NOMO-1 (cell line): Measurements from ENCODE around the gene IRX4.
"Not testable (repeated sequence)": the region's sequence is repeated elsewhere in the genome, so short reads cannot be mapped to it uniquely, and the experiment has no call there.

Experiments
- DNase-seq, 2 experiments: peaks; one replicate each; lab custom pipeline; 2025; ENCODE audit not compliant: unreplicated experiment in 2 of 2; lab: John Stamatoyannopoulos, UW

Gene IRX4

DNA sequence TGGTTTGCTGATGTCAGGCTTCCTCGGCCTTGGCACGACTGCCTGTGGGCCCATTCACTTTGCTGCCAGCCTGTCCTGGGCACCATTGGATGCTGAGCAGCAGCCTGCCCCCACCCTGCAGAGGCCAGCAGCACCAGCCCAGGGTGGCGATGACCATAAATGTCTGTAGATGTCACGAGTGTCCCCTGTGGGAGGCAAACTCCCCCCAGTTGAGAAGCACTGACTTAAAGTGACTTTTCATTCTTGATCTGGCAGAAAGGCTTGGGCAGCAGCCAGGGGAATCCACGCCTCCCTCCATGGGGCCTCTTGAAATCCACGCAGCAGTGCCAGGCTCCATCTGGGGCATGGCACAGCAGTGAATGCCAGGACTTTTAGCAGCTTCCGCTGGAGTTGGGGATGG lies 21.8 kb downstream of the IRX4 start:
- DNase-seq, result no peak

DNA sequence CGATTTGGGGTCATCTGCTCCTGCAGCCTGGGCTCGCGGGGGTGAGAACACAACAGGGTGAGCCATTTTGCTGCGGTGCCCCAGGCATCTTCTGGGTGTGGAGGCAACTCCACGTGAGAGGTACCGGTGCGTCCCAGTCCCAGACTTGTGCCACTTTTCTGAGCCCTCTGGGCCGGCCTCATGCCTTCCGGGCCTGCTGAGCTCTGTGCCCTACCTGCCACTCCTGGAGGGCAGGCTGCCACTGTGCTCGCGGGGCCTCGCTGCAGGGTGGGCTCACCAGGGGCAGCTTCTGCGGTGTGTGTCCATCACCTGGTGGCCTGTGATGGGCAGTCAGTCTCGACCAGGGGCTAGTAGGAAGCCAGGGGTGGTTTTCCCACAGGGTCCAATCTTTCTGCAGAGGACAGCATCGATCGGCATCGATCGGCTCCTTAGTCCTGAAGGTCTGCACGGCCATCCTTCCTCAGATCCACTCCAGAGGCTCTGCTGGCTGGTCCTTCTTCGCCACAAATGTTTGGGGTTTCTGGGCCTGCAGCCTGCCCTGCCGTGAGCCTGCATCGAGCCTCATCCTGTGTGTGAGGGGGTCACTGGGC lies 22.6 kb downstream of the IRX4 start:
- DNase-seq, result no peak

DNA sequence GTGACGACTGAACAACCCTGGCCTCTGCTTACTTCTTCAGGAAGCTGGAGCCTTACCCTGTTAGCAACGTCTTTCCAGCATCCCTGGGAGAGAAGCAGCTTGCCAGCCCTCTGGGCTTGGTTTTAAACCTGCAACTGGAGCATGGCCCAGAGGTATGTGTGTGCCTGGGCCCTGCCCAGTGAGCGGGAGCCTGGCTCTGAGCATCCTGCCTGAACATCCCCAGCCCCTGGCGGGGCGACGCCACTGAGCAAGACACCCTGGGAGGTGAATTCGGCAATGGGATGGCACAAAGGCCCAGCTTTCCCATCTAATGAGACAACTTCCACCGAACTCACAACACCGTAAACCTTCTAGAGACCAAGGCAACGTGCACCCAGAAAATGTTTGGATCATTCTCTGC lies 23.6 kb downstream of the IRX4 start:
- DNase-seq, result no peak

DNA sequence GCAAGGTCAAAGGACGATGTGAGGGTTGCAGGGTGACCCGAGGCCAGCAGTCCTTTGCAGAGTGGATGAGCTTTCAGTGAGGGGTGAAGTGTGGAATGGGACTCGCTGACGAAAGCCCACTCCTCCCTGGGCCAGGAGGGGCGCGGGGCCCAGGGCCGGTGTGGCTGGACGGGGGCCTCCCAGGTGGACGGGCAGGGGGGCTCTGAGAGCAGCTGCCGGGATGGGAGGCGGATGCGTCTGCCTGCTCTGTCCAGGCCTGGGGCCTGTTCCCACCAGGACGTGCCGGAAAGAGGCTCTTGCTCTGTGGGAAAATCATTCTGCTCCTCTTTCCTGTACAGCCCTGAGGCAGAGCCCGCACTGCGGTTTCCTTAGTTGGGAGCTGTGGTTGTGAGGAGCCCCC lies 24.3 kb downstream of the IRX4 start:
- no peak for DNase-seq

DNA sequence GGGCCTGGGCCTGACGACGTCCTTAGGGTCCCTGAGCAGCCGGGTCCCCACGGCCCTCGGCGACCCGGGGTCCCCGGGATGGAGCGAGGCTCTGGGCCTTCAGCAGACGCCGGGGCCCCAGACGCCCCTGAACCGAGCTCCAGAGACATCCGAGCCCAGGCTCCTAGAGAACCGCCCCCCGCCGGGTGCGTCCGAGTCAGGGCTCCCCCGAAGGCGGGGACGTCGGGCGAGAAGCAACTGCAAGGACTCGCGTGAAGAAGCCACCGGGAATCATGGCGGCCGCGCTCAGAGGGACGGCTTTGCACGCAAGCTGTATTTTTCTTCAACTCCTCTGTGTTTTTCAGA lies 25.5 kb downstream of the IRX4 start:
- DNase-seq, result no peak

DNA sequence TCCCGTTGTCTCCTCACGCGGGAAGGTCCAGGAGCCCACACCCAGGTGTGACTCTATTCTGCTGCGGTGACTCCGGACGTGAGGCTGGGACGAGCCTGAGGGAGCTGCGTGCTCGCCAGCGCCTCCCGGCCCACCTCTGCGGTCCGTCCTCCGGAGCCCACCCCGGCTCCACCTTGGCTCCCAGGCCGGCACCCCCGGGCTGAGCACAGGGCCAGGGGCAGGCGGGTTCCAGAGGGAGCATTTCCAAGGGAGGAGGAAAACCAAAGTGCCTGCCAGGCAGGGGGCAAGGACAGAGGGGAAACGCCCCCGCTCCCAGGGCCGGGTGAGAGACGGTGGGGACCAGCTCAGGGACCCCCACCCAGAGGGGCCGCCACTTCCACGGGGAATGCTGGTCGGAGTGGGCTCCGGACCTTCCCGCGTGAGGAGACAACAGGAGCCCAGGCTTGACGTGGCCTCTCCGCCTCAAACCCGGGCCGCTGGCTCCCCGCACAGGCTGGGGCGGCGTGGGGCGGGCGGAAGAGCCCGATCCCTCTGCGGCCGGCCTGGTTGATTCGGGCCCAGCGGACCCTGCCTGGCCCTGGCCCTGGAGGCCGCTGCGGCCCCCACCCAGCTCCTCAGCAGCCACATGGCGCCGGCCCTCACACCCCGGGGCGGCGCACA lies 26.0 kb downstream of the IRX4 start:
- no peak for DNase-seq

DNA sequence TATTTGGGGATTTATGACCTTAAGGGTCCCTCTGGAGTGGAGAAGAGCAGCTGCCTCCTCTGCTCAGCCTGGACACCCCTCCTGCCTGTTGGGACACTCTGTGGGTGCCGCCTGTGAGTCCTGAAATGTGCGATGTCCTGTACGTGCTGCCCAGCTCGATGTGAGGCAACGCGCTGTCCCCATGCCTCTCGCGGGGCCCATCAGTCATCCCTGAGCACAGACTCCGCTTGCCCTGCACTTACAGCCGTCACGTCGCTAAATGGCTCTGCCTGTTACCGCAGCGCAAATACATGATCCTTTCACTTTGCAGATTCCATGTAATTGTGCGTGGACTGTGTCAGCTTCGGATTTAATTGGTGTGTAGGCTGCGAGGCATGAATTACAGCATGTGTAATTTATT lies 27.1 kb downstream of the IRX4 start:
- DNase-seq, result no peak

DNA sequence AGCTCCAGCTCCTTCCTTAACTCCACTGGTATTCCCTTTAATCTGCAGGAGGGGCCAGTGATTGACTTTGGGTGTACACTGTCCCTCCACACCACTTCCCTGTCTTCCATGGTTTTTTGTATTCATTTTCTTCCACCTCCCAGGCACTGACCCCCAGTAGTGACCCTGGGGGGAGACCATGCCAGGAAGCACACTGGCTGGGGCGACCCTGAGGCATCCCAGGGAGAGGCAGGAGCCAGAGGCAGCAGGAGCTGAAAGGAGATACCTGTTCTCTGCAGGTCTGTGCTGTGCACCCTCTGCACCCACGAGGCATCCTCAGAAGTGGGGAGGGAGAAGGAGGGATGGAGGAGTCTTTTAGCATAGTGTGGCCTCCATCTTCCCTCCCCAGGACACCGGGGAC lies 27.6 kb downstream of the IRX4 start:
- no peak for DNase-seq

DNA sequence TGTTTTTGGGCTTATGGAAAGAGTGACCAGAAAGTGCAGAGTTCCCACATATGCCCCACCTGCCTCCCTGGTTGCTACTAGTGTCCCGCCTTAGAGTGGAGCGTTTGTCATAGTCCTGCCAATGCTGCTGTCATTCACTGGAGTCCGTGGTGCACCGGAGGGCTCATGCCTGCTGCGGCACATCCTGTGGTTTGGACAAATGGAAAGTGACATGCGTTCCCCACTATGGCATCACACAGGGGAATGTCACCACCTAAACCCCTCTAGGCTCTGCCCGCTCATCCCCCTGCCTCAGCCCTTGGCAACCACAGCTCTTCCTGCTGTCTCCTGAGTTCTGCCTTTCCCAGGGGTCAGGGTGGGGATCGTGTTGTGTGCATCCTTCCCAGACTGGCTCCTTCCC lies 29.2 kb downstream of the IRX4 start:
- DNase-seq, result no peak

DNA sequence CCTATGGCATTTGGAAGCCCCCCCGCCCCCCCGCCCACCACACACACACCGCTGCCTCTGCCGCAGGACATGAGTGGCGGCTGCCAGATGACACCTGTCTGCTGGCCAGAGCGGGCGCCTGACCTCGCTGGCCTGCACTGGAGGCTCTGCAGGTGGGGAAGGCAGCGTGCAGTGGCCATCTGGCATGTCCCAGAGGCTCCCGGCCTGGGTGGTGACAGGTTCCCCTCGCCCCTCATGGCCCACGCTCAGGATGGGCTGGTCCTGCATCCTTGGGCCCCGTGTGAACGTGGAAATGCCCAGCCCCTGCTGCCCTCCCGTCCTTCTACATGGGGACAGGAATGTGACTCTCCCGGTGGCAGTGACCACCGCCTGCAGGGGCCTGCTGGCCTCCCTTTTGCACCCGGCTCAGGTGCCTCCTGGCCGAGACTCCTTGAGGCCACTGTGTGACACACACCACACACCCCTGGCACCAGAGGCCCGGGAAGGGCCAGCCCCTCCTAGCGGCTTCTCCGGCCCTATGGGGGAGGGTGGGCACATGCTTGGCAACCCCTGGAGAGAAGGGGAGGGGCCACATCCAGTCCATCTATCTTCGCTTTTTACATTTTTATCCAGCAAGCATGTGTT lies 30.3 kb downstream of the IRX4 start:
- no peak for DNase-seq

DNA sequence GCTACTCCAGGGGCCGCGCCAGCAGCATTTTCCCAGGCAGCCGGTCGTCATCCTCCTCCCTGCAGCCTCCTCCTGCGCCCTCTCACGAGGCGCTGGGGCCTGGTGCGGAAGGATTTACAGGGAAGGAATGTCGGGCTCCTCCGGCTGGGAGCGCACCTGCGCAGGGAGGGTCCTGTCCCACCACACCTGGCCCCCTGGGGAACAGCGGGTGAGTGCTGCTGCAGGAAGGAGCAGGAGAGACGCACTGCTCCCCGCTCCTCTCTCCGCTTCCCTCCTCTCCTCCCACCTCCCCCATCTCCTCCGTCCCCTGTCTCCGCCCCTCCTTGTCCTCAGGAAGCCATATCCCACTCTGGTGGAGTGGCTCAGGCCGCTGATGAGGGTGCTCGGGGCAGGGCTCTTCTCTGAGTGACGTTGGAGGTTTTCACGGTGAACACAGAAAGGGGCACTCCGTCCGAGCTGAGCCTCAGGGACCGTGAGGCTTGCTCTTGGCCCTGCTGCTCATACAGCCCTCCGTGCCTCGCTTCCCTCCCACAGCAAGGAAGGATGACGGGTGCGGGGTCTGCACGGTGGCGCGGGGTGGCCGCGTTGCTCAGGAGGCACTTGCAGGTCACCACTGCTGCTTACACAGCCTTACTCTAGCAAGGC lies 31.3 kb downstream of the IRX4 start:
- DNase-seq, result no peak

DNA sequence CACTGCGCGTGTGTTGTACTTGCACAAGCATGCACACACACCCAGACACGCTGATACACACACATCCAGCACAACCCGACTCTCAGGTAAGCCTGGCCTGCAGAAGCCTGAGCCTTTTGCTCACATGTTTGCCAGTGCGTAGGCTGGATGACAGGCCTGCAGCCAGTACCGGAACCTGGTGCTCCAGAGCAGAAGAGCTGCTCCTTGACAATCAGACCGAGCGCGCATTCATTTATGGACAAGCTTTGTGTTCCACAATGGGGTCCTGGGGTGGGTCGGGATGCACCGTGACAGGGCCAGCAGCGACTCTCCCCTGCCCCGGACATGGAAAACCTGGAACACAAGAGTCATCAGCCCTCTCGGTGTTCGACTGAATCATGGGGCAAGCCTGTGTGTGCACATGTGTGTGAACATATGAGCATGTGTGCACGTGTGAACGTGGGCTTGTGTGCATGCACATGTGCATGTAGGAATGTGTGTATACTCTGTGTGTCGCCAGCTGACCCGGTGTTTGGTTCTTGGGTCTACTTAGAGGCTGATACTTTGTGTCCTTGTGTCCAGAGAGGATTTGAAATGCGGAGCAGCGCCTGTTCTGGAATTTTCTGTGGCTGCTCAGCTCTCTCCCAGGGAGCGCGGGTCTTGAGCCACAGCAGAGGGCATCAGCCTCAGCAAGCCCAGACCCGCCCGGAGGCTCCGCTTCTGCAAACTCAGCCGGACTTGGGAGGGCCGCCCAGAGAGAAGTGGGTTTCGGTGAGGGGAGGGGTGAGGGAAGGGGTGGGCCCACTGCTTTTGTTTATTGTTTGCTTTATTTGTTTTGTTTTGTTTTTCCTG lies 32.2 kb downstream of the IRX4 start:
- DNase-seq, result no peak

DNA sequence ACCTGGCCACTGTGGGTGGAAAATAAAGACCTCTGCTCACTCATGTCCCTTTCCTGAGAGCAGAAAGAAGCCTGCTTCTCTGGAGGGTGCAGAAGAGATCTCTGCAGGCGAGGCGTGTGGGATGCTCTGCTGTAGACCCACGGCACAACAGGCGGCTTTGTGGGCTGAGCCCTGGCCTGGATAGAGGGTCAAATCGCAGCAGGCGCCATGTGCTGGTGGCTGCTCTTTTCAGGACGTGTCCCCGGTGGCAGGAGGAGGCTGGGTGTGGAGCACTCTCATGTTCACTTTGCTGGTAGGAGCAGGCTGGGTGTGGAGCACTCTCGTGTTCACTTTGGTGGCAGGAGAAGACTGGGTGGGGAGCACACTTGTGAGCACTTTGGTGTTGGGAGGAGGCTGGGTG lies 35.1 kb downstream of the IRX4 start:
- DNase-seq, result no peak

DNA sequence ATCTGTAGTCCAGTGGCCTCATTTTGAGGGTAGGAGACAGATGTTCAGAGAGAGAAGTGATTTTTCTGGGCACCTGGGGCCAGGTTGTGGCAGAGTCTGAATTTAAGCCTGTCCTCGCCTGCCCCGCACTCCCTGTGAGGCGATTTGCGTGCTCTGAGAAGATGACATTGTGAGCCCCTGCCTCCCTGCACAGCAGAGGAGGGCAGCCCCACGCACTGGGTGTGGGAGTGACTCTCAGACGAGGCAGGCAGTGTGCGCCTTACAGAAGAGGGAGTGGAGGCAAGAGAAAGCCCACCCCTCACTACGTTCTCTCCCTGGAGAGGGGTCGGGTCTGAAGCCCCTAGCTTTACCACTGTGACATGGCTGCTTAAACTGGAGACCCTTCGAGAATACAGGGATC lies 35.7 kb downstream of the IRX4 start:
- no peak for DNase-seq

DNA sequence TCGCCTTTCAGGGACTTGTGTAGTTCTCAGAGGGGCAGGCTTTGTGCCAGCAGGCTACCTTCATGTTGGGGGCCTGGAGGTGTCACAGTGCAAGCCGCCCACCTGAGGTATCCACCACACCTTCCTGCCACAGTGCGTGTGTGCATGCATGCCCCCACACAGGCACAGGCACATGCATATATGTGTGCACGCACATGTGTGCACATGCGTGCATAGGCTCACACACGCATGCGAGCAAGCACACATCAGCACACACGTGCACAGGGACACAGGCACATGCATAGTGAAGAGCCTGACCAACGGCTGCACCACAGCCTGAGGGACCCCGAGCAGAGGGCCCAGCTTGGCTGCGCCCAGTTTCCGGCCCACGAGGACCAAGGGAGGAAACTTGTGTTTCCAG lies 36.1 kb downstream of the IRX4 start:
- DNase-seq, result no peak

DNA sequence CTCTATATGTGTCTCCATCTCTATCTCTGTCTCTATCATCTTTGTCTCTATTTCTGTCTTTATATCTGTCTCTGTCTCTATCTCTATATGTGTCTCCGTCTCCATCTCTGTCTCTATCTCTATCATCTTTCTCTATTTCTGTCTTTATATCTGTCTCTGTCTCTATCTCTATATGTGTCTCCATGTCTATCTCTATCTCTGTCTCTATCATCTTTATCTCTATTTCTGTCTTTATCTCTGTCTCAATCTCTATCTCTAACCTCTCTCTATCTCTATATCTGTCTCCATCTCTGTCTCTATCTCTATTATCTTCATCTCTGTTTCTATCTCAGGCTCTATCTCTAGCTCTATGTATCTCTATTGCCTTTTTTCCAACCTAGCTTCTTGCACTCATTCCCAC lies 37.0 kb downstream of the IRX4 start:
- DNase-seq, result no peak

DNA sequence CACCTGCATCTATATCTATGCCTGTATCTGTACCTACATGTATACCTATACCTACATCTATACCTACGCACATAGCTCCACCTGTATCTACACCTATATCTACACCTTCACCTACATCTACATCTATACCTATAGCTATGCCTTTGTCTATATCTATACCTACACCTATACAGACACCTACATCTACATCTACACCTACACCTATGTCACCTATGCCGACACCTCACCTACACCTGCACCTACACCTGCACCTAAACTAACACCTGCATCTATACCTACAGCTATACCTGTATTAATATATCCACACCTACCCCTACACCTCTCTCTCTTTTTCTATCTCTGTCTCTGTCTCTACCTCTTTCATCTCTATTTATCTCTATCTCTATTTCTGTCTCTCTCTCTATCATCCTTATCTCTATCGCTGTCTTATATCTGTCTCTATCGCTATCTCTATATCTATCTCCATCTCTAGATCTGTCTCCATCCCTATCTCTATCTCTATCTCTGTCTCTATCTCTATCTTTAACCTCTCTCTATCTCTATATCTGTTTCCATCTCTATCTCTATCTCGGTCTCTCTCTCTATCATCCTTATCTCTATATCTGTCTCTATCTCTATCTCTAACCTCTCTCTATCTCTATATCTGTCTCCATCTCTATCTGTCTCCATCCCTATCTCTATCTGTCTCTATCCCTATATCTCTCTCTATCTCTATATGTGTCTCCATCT lies 37.9 kb downstream of the IRX4 start:
- no peak for DNase-seq

DNA sequence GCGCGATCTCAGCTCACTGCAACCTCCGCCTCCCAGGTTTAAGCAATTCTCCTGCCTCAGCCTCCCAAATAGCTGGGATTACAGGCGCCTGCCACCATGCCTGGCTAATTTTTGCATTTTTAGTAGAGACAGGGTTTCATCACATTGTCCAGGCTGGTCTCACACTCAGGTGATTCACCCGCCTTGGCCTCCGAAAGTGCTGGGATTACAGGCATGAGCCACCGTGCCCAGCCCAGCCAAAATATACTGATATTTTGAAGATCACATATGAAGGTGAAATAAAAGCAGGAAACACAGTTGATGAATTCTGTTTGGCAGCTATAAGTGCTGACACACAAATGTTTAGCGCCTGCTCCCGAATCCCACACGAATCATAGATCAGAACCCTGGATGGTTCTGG lies 39.0 kb downstream of the IRX4 start:
- not testable (repeated sequence) for DNase-seq

DNA sequence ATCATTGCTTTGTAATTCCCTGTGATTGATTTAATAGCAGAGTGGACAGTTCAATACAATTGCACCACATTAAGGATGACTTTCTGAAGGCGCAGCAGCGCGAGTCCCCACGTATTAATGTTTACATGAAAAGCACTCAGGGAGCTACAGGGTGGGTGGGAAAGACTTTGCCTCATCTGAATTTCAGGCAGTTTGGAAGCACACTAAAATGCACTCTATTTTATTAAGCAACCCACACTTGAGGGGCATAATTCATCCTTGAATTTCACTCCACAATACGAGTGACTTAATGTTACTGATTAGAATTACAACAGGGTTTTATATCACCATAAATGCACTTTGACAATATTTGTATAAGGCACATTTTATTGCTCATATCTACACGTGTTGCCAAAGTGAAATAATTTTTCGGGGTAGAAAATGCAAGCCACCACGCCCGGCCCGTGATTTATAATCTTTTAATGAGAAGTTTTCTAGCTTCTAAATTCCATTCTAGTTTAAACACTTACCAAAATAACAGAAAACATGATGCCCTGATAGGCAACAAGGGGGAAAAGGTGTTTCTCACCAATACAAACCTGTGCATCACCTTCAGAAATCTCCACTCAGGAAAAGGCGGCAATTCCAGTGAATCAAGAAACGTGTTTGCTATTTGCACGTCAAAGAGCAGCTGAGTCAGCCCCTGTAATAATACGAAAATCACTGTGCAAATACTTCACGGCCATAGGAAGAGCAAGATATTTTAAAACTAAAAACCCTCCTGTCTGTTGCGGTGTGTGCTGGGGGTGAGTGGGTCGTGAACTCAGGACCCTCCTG lies 40.5 kb downstream of the IRX4 start:
- no peak for DNase-seq
